K562 (cell line): ENCODE measurements around the gene BIRC7. TPM values are rescaled to one million over a fixed set of nuclear protein-coding genes. Genes with fewer than 3 reads are reported as not detected.

ENCODE experiments used
- ATAC-seq: fragments of 200-7000 bp; cut with Tn5 transposase; 3 replicates; pipeline ENCODE4 v1.9.1; 2020; ENCODE audit warnings: moderate library complexity
- BruUV-seq: library from RNA; stranded (reverse); fragments of 400-500 nt; replicated peaks from 2 replicates; lab custom pipeline; 2021; lab: Mats Ljungman, UMichigan
- CTCF ChIA-PET: fragments of 300-600 bp; formaldehyde crosslinking; extraction: SDS; loops from one replicate; lab custom pipeline; 2021; ENCODE audit warnings: low intra/inter-chr PET ratio; lab: Yijun Ruan, JAX
- POLR2A ChIA-PET: fragments of 300-600, 350-650 bp; sonication (Branson Sonifier 250); formaldehyde crosslinking; extraction: SDS; loops from one replicate; lab custom pipeline; 2021; ENCODE audit warnings: antibody characterized with exemption, inconsistent platforms; lab: Yijun Ruan, JAX
- DNase-seq, 4 experiments: peaks; one replicate each; pipeline versions ENCODE4 v3.0.0 to v3.0.0-alpha.2; 2011 to 2018; ENCODE audit warnings: low spot score in 3 of 4, mixed read lengths in 3 of 4; ENCODE audit errors: extremely low read depth in 1 of 4
- FAIRE-seq: peaks from 2 replicates; lab custom pipeline; 2011; peaks lifted over from hg19 to GRCh38; lab: Jason Lieb, UNC
- H2AFZ ChIP-seq: 2 replicates; pipeline ENCODE4 v1.6.0; 2011; ENCODE audit warnings: low read depth, low read length, control low read depth, inconsistent platforms
- H3K27ac ChIP-seq: fragments of 200-600 bp; 3 replicates; pipeline ENCODE4 v1.8.0; 2011; ENCODE audit warnings: low read depth, mild to moderate bottlenecking, control low read depth, inconsistent platforms, low read length, moderate library complexity, mixed read lengths; ENCODE audit errors: extremely low read depth
- H3K27me3 ChIP-seq, 2 experiments: fragments of 300-600 bp in 1 of 2; 2 replicates in 1 of 2; 3 replicates in 1 of 2; pipeline versions ENCODE4 v1.6.0 to v1.8.0; 2011; ENCODE audit warnings: inconsistent platforms in 2 of 2, low read length in 2 of 2, mild to moderate bottlenecking in 1 of 2, mixed read lengths in 1 of 2, moderate library complexity in 1 of 2; ENCODE audit not compliant: control insufficient read depth in 2 of 2, insufficient read depth in 2 of 2
- H3K36me3 ChIP-seq: fragments of 300-600 bp; 3 replicates; pipeline ENCODE4 v1.8.0; 2011; ENCODE audit warnings: mild to moderate bottlenecking, low read length, inconsistent platforms; ENCODE audit not compliant: control insufficient read depth, insufficient read depth
- H3K4me1 ChIP-seq, 2 experiments: fragments of 200-600 bp in 1 of 2; replicated peaks in 1 of 2; 2 replicates in 1 of 2; 3 replicates in 1 of 2; pipeline versions ENCODE4 v1.5.1 to v1.8.0; 2011; ENCODE audit warnings: inconsistent platforms in 2 of 2, low read length in 2 of 2, mild to moderate bottlenecking in 1 of 2, mixed read lengths in 1 of 2, moderate library complexity in 1 of 2; ENCODE audit not compliant: control insufficient read depth in 2 of 2, insufficient read depth in 2 of 2
- H3K4me2 ChIP-seq: 2 replicates; pipeline ENCODE4 v1.6.1; 2011; ENCODE audit warnings: low read length, control low read depth, inconsistent platforms, mixed read lengths; ENCODE audit not compliant: insufficient read depth
- H3K4me3 ChIP-seq: fragments of 200-600 bp; sonication (generic), shearing (Covaris generic); 2 replicates; pipeline ENCODE4 v1.5.1; 2016; ENCODE audit warnings: control low read depth, inconsistent platforms
- H3K79me2 ChIP-seq: fragments of 200-600 bp; 3 replicates; pipeline ENCODE4 v1.8.0; 2011; ENCODE audit warnings: low read length, inconsistent platforms; ENCODE audit not compliant: control insufficient read depth, insufficient read depth
- H3K9ac ChIP-seq, 2 experiments: 2 replicates each; pipeline versions ENCODE4 v1.6.0 to v1.6.1; 2011; ENCODE audit warnings: low read depth in 2 of 2, low read length in 2 of 2, control low read depth in 1 of 2, inconsistent platforms in 1 of 2, mild to moderate bottlenecking in 1 of 2, mixed read lengths in 1 of 2; ENCODE audit not compliant: insufficient read depth in 1 of 2
- H3K9me1 ChIP-seq: one replicate; pipeline ENCODE4 v1.6.0; 2011; ENCODE audit warnings: inconsistent platforms, mild to moderate bottlenecking, low read length, moderate library complexity; ENCODE audit not compliant: control insufficient read depth, insufficient read depth
- H3K9me3 ChIP-seq: replicated peaks from 2 replicates; pipeline ENCODE4 v1.5.1; 2011; ENCODE audit warnings: low read depth, low read length, inconsistent platforms; ENCODE audit not compliant: control insufficient read depth, insufficient read depth
- H4K20me1 ChIP-seq: replicated peaks from 2 replicates; pipeline ENCODE4 v1.6.1; 2011; ENCODE audit warnings: low read length, inconsistent platforms, mixed read lengths; ENCODE audit not compliant: control insufficient read depth, insufficient read depth
- GMEB1 ChIP-seq: fragments of 250-450 bp; sonication (Bioruptor Pico); IDR thresholded peaks from 2 replicates; pipeline ENCODE4 v1.4.0; 2020; ENCODE audit warnings: mild to moderate bottlenecking
- GTF2A2 ChIP-seq: IDR thresholded peaks from 2 replicates; pipeline ENCODE4 v1.6.1; 2016; ENCODE audit warnings: mild to moderate bottlenecking, missing genetic modification characterization, missing compliant biosample characterization
- HINFP ChIP-seq: fragments of 450-650 bp; conservative IDR thresholded peaks from 2 replicates; pipeline ENCODE4 v1.6.1; 2016; ENCODE audit warnings: missing genetic modification characterization, low read depth, mild to moderate bottlenecking, control low read depth, missing compliant biosample characterization
- HNRNPUL1 ChIP-seq: fragments of 200-400 bp; formaldehyde crosslinking; IDR thresholded peaks from 2 replicates; pipeline ENCODE4 v1.6.1; 2017; ENCODE audit warnings: low read length
- KLF6 ChIP-seq: fragments of 250-450 bp; sonication (Bioruptor Pico); IDR thresholded peaks from 2 replicates; pipeline ENCODE4 v1.4.0; 2020; ENCODE audit warnings: mild to moderate bottlenecking, moderate library complexity, borderline replicate concordance
- RAD21 ChIP-seq, 2 experiments: fragments of 250-450 bp in 1 of 2; fragments of 450-650 bp in 1 of 2; sonication (Bioruptor Pico) in 1 of 2; formaldehyde crosslinking in 1 of 2; IDR thresholded peaks in 1 of 2; conservative IDR thresholded peaks in 1 of 2; 2 replicates each; pipeline versions ENCODE4 v1.4.0 to v1.8.0; 2020 to 2022; ENCODE audit warnings: mild to moderate bottlenecking in 2 of 2, moderate library complexity in 1 of 2
- SRSF7 ChIP-seq: fragments of 200-400 bp; formaldehyde crosslinking; optimal IDR thresholded peaks from 2 replicates; pipeline ENCODE3; 2017; ENCODE audit warnings: mild to moderate bottlenecking, low read depth, low read length
- ZEB2 ChIP-seq: fragments of 450-650 bp; IDR thresholded peaks from 2 replicates; pipeline ENCODE4 v1.6.1; 2016
- ZFPM2 ChIP-seq: fragments of 250-450 bp; sonication (Bioruptor Pico); IDR thresholded peaks from 2 replicates; pipeline ENCODE4 v1.5.1; 2022; ENCODE audit warnings: mild to moderate bottlenecking
- ZKSCAN8 ChIP-seq: fragments of 200-800 bp; sonication (Bioruptor generic); IDR thresholded peaks from 2 replicates; pipeline ENCODE4 v1.6.1; 2016; ENCODE audit warnings: missing genetic modification characterization, missing compliant biosample characterization
- ZNF407 ChIP-seq: fragments of 450-650 bp; IDR thresholded peaks from 2 replicates; pipeline ENCODE4 v1.6.1; 2016; ENCODE audit warnings: low read depth
- WGBS: fragments of 100-300 bp; shearing (Covaris generic); methylation state at CpG from one replicate; pipeline ENCODE4 v1.1.6; 2016; ENCODE audit warnings: low coverage, mixed read lengths; ENCODE audit not compliant: insufficient coverage; ENCODE audit errors: missing lambda C conversion rate; 5-methylcytosine and 5-hydroxymethylcytosine counted together
- in situ Hi-C: fragments of 300-500 bp; cut with MboI; formaldehyde crosslinking; loops from 4 replicates; pipeline ENCODE4 v1.15.0; 2018; ENCODE audit warnings: inconsistent platforms, mixed read lengths
- intact Hi-C: fragments of 100-400 bp; cut with micrococcal nuclease; formaldehyde crosslinking; loops from 2 replicates; pipeline ENCODE4 v1.14.2; 2022
- polyA plus RNA-seq, 8 experiments: library from polyadenylated mRNA; depleted of rRNA in 4 of 8; stranded (reverse) in 5 of 8; unstranded in 3 of 8; fragments of >200 nt; fragmentation: Nextera tagmentation in 2 of 8; fragmentation: Illumina TruSeq in 1 of 8; extraction: Ambion mirVana in 2 of 8; extraction: Trizol in 1 of 8; gene quantifications; 2 replicates each; pipeline versions ENCODE4 v1.2.1 to v1.2.3, GENCODE V29; 2011 to 2014; ENCODE audit warnings: inconsistent platforms in 1 of 8, missing spikeins in 1 of 8
- total RNA-seq, 7 experiments: library from RNA; depleted of rRNA in 6 of 7; stranded (reverse); fragments of >200 nt in 6 of 7; fragmentation: Illumina TruSeq in 2 of 7; extraction: Trizol in 2 of 7; gene quantifications; 2 replicates each; pipeline versions ENCODE4 v1.2.1 to v1.2.3, GENCODE V29; 2011 to 2021; ENCODE audit warnings: low replicate concordance in 1 of 7

The BIRC7 gene
- total and polyA plus RNA-seq, 9 of the 15 experiments (the other 6 are each of a cell fraction or from before 2014, with no cell fraction given): 0.14 to 0.19 (median 0.16) TPM; not detected in 5

- FAIRE-seq (no peak), ATAC-seq (no peak; the same call in 2 of the 3 replicates), DNase-seq (peak in 2 of 4 experiments; percentile 33 to 43)
- H3K9me1 ChIP-seq: no peaks in the 10 kb centered on the region
- intact Hi-C loops: no loop called here
- ChIA-PET POLR2A (interaction anchor here (0.6 to 1.1 kb wide), 3 partner anchors 8 to 671 kb away, joined by 3 to 4 read pairs (median 4); partner anchors contain the start of gene ARFGAP1), CTCF (no interaction called here)
- no TSS peak for BruUV-seq
- H3K4me3 ChIP-seq: no peak overlapping the region
- H3K36me3 ChIP-seq: no peaks in the 10 kb centered on the region
- H3K4me2 ChIP-seq: no peak overlapping the region
- no peaks in the 10 kb centered on the region for H3K9me3 ChIP-seq
- H3K9ac ChIP-seq: peak overlapping the region in 1 of 2 experiments; percentile 52; a peak in 2 of 4 replicates
- H3K4me1 ChIP-seq: peaks cover 11 to 22% of the 10 kb centered on the region in 2 experiments
- in situ Hi-C loops: no loop called here
- H4K20me1 ChIP-seq: 0 out of 2 replicates have a peak, but pooled peaks cover 7% of the 10 kb centered on the region
- 32% methylated on average over 10 of the region's 10 CpGs for WGBS
- H3K27ac ChIP-seq: no peak overlapping the region
- peaks cover 23 to 59% of the 10 kb centered on the region in 2 experiments for H3K27me3 ChIP-seq
- no peaks in the 10 kb centered on the region for H3K79me2 ChIP-seq
- peak overlapping the region; percentile 33; the same call in 1 of the 2 replicates for H2AFZ ChIP-seq
- peak; percentile 97 for TF ChIP-seq KLF6 (CRISPR knock-in tag)
- peak; percentile 76 for TF ChIP-seq HINFP (tag)
- no peak for TF ChIP-seq ZKSCAN8 (CRISPR knock-in tag)
- no peak for TF ChIP-seq HNRNPUL1
- TF ChIP-seq ZNF407: no peak
- TF ChIP-seq GMEB1: peak; percentile 69; the same call in 1 of the 2 replicates
- 0 out of 2 replicates have a peak, but pooled peaks have one; percentile 37 for TF ChIP-seq GTF2A2 (tag)
- TF ChIP-seq SRSF7: no peak
- no peak for TF ChIP-seq RAD21 (CRISPR knock-in tag; conservative IDR thresholded peaks at IDR 0.05 in 1 of 2, IDR thresholded peaks at IDR 0.05 in 1 of 2)
- no peak for TF ChIP-seq ZEB2
- no peak for TF ChIP-seq ZFPM2 (CRISPR knock-in tag)
Observed at GRCh38 chr20:63264000-63264399, 28.3 kb downstream of the BIRC7 start.
